OCI-LY1 (cell line): Measurements from ENCODE around the gene KIF16B.
"Not testable (repeated sequence)": the region's sequence is repeated elsewhere in the genome, so short reads cannot be mapped to it uniquely, and the experiment has no call there.

Source experiments
- H2AFZ ChIP-seq: fragments of 200-600 bp; sonication (generic), shearing (Covaris generic); 2 replicates; pipeline ENCODE4 v1.6.0; 2014; ENCODE audit warnings: antibody characterized with exemption, mild to moderate bottlenecking, low read length
- H3F3A ChIP-seq: fragments of 200-600 bp; sonication (generic), shearing (Covaris generic); 2 replicates; pipeline ENCODE4 v1.6.0; 2014; ENCODE audit warnings: mild to moderate bottlenecking, antibody characterized with exemption, low read length, moderate library complexity; ENCODE audit not compliant: insufficient read depth
- H3K27ac ChIP-seq: fragments of 200-600 bp; sonication (generic); 2 replicates; pipeline ENCODE4 v1.5.1; 2014; ENCODE audit warnings: low read length, mixed run types, mild to moderate bottlenecking, low read depth; ENCODE audit not compliant: poor library complexity, severe bottlenecking
- H3K27me3 ChIP-seq: fragments of 200-600 bp; sonication (generic); 2 replicates; pipeline ENCODE4 v1.6.0; 2014; ENCODE audit warnings: antibody characterized with exemption, mild to moderate bottlenecking, low read length, moderate library complexity; ENCODE audit not compliant: insufficient read depth
- H3K36me3 ChIP-seq: fragments of 200-600 bp; sonication (generic); 2 replicates; pipeline ENCODE4 v1.6.1; 2014; ENCODE audit warnings: mild to moderate bottlenecking, antibody characterized with exemption, low read length, moderate library complexity, mixed read lengths; ENCODE audit not compliant: insufficient read depth
- H3K4me1 ChIP-seq: fragments of 200-600 bp; sonication (generic); 2 replicates; pipeline ENCODE4 v1.5.1; 2014; ENCODE audit warnings: mild to moderate bottlenecking, low read length, moderate library complexity; ENCODE audit not compliant: insufficient read depth, severe bottlenecking
- H3K4me2 ChIP-seq: fragments of 200-600 bp; sonication (generic), shearing (Covaris generic); 2 replicates; pipeline ENCODE4 v1.6.1; 2014; ENCODE audit warnings: low read length
- H3K4me3 ChIP-seq: fragments of 200-600 bp; sonication (generic); 2 replicates; pipeline ENCODE4 v1.5.1; 2014; ENCODE audit warnings: low read length, low read depth, mild to moderate bottlenecking, mixed read lengths; ENCODE audit not compliant: poor library complexity, severe bottlenecking
- H3K79me2 ChIP-seq: fragments of 200-600 bp; shearing (Covaris generic); 2 replicates; pipeline ENCODE4 v1.6.1; 2016; ENCODE audit warnings: mixed run types, low read length, mixed read lengths; ENCODE audit not compliant: insufficient read depth
- H3K9ac ChIP-seq: fragments of 200-600 bp; sonication (generic), shearing (Covaris generic); 2 replicates; pipeline ENCODE4 v1.6.1; 2014; ENCODE audit warnings: mild to moderate bottlenecking, low read length, mixed read lengths
- H3K9me2 ChIP-seq: fragments of 200-600 bp; sonication (generic), shearing (Covaris generic); 2 replicates; pipeline ENCODE4 v1.6.1; 2014; ENCODE audit warnings: low read depth, mild to moderate bottlenecking, low read length, mixed read lengths
- H3K9me3 ChIP-seq: fragments of 200-600 bp; shearing (Covaris generic); 2 replicates; pipeline ENCODE4 v1.6.1; 2014; ENCODE audit warnings: low read length, mixed read lengths
- H4K20me1 ChIP-seq: fragments of 200-600 bp; sonication (generic), shearing (Covaris generic); 2 replicates; pipeline ENCODE4 v1.6.0; 2016; ENCODE audit warnings: mild to moderate bottlenecking, low read length; ENCODE audit not compliant: insufficient read depth
- CTCF ChIP-seq: fragments of 200-600 bp; sonication (generic), shearing (Covaris generic); IDR thresholded peaks from 2 replicates; pipeline ENCODE4 v1.5.1; 2017; ENCODE audit warnings: mild to moderate bottlenecking, antibody characterized with exemption, low read length, moderate library complexity, mixed read lengths
- EZH2 ChIP-seq: fragments of 200-600 bp; sonication (generic), shearing (Covaris generic); IDR thresholded peaks from 2 replicates; pipeline ENCODE4 v1.8.0; 2017; ENCODE audit warnings: borderline replicate concordance, mixed run types, mild to moderate bottlenecking, antibody characterized with exemption, low read length, moderate library complexity, mixed read lengths

KIF16B gene

GRCh38 chr20:16262594-16262993 is 310.7 kb downstream of the KIF16B start:
- no peak overlapping the region for H3K9ac ChIP-seq
- H3F3A ChIP-seq, result no peaks in the 10 kb centered on the region
- H3K4me3 ChIP-seq, result no peak overlapping the region
- no peak overlapping the region for H3K27ac ChIP-seq
- H3K4me1 ChIP-seq, result no peaks in the 10 kb centered on the region
- H3K9me3 ChIP-seq, result no peaks in the 10 kb centered on the region
- no peaks in the 10 kb centered on the region for H4K20me1 ChIP-seq
- H3K36me3 ChIP-seq, result no peaks in the 10 kb centered on the region
- no peak overlapping the region for H3K4me2 ChIP-seq
- no peaks in the 10 kb centered on the region for H3K27me3 ChIP-seq
- H2AFZ ChIP-seq, result no peak overlapping the region
- H3K9me2 ChIP-seq, result no peaks in the 10 kb centered on the region
- TF ChIP-seq CTCF, result no peak
- no peak for TF ChIP-seq EZH2
- H3K79me2 ChIP-seq, result no peaks in the 10 kb centered on the region

GRCh38 chr20:16261733-16262273 is 311.4 kb downstream of the KIF16B start:
- no peaks in the 10 kb centered on the region for H3K36me3 ChIP-seq
- no peaks in the 10 kb centered on the region for H4K20me1 ChIP-seq
- H3K79me2 ChIP-seq, result no peaks in the 10 kb centered on the region
- no peak overlapping the region for H3K9ac ChIP-seq
- no peaks in the 10 kb centered on the region for H3K4me1 ChIP-seq
- H3K9me3 ChIP-seq, result no peaks in the 10 kb centered on the region
- no peaks in the 10 kb centered on the region for H3K27me3 ChIP-seq
- no peak overlapping the region for H3K4me2 ChIP-seq
- H3K9me2 ChIP-seq, result no peaks in the 10 kb centered on the region
- H3K4me3 ChIP-seq, result no peak overlapping the region
- TF ChIP-seq EZH2 (no peak), CTCF (no peak)
- H3F3A ChIP-seq, result no peaks in the 10 kb centered on the region
- H2AFZ ChIP-seq, result no peak overlapping the region
- H3K27ac ChIP-seq, result no peak overlapping the region

GRCh38 chr20:16260911-16261310 is 312.3 kb downstream of the KIF16B start:
- no peak overlapping the region for H3K27ac ChIP-seq
- H3K9ac ChIP-seq, result no peak overlapping the region
- no peak overlapping the region for H3K4me2 ChIP-seq

GRCh38 chr20:16260133-16260532 is 313.1 kb downstream of the KIF16B start:
- not testable (repeated sequence) for H3K4me1 ChIP-seq, H3K36me3 ChIP-seq, H3K9me2 ChIP-seq, H3K27me3 ChIP-seq, H3K79me2 ChIP-seq, H3K4me2 ChIP-seq, H3F3A ChIP-seq, H2AFZ ChIP-seq, H3K9me3 ChIP-seq, H4K20me1 ChIP-seq, H3K27ac ChIP-seq, H3K9ac ChIP-seq, H3K4me3 ChIP-seq

More at GRCh38 chr20:16260911-16261310, 312.3 kb downstream of the KIF16B start:
- no peaks in the 10 kb centered on the region for H3K79me2 ChIP-seq
- H3K4me3 ChIP-seq, result no peak overlapping the region
- H3F3A ChIP-seq, result no peaks in the 10 kb centered on the region
- H2AFZ ChIP-seq, result no peak overlapping the region
- no peaks in the 10 kb centered on the region for H3K27me3 ChIP-seq
- no peak for TF ChIP-seq EZH2
- TF ChIP-seq CTCF, result no peak
- no peaks in the 10 kb centered on the region for H3K9me2 ChIP-seq
- H4K20me1 ChIP-seq, result no peaks in the 10 kb centered on the region
- H3K36me3 ChIP-seq, result no peaks in the 10 kb centered on the region
- H3K9me3 ChIP-seq, result no peaks in the 10 kb centered on the region
- H3K4me1 ChIP-seq, result no peaks in the 10 kb centered on the region
